Esophagus muscularis mucosa (tissue), 3 donors: ENCODE measurements around the gene PLK3.

Experiments
- POLR2A ChIP-seq: fragments of 450-650 bp; IDR thresholded peaks from one replicate; pipeline ENCODE4 v1.6.1; 2017; ENCODE audit warnings: antibody characterized with exemption, moderate library complexity, mild to moderate bottlenecking, low read depth
- TF ChIP-seq, protein P1 (sequence below), 3 experiments: fragments of 200-600 bp in 2 of 3; fragments of 450-650 bp in 1 of 3; sonication (generic) in 2 of 3; IDR thresholded peaks; one replicate each; pipeline ENCODE4 v1.5.1; 2017 to 2019; ENCODE audit warnings: antibody characterized with exemption in 3 of 3, mild to moderate bottlenecking in 2 of 3, moderate library complexity in 1 of 3

DNA sequence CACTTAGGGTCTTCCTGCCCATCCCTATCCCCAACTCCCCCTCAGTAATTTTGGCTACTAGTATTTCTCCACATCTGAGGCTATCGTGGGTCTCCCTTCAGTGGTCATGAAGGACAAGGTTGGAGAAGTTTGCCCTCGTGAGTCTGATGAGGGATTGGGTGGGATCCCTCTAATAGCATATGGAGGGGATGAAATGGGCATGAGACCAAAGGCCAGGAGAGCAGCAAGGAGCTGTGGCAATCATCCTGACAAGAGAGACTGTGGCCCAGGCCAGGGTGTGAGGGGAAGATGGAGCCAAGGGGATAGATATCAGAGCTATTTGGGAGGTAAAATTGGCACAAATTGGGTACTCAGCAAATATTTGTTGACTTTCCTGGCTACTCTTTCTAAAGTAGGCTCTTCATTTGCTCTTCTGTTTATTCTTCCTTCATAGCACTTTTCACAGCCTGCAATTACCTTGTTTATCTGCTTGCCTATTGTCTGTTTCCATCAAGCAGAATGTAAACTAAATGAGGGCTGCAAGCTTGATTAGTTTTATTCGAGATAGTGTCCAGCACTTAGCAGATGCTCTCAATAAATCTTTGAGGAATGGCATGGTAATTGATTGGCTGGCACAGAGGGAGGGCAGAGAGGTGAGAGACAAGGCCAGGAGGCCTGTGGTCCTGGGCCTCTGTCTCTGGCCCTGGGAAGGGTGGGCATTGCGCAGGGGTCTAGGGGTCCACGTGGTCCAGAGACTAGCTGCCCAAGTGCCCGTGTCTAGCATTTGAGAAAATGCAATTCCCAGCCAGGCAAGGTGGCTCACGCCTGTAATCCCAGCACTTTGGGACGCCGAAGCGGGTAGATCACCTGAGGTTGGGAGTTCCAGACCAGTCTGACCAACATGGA is 1.5 kb upstream of the PLK3 start:
- TF ChIP-seq, protein P1, sequence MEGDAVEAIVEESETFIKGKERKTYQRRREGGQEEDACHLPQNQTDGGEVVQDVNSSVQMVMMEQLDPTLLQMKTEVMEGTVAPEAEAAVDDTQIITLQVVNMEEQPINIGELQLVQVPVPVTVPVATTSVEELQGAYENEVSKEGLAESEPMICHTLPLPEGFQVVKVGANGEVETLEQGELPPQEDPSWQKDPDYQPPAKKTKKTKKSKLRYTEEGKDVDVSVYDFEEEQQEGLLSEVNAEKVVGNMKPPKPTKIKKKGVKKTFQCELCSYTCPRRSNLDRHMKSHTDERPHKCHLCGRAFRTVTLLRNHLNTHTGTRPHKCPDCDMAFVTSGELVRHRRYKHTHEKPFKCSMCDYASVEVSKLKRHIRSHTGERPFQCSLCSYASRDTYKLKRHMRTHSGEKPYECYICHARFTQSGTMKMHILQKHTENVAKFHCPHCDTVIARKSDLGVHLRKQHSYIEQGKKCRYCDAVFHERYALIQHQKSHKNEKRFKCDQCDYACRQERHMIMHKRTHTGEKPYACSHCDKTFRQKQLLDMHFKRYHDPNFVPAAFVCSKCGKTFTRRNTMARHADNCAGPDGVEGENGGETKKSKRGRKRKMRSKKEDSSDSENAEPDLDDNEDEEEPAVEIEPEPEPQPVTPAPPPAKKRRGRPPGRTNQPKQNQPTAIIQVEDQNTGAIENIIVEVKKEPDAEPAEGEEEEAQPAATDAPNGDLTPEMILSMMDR (IDR thresholded peaks at IDR 0.05), result no peak
- no peak for TF ChIP-seq POLR2A
